Measurements from ENCODE around the gene ECHDC1. TPM values are rescaled to one million over a fixed set of nuclear protein-coding genes. Genes with fewer than 3 reads are reported as not detected.
"Not testable (repeated sequence)": the region's sequence is repeated elsewhere in the genome, so short reads cannot be mapped to it uniquely, and the experiment has no call there.

The ECHDC1 gene, protein sequence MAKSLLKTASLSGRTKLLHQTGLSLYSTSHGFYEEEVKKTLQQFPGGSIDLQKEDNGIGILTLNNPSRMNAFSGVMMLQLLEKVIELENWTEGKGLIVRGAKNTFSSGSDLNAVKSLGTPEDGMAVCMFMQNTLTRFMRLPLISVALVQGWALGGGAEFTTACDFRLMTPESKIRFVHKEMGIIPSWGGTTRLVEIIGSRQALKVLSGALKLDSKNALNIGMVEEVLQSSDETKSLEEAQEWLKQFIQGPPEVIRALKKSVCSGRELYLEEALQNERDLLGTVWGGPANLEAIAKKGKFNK
- polyA plus RNA-seq (2013, experiment 1 of 2; ENCODE audit: insufficient read length), result 48.2 TPM
- polyA plus RNA-seq (2013, experiment 2 of 2; ENCODE audit: insufficient read length), result 49.6 TPM

DNA sequence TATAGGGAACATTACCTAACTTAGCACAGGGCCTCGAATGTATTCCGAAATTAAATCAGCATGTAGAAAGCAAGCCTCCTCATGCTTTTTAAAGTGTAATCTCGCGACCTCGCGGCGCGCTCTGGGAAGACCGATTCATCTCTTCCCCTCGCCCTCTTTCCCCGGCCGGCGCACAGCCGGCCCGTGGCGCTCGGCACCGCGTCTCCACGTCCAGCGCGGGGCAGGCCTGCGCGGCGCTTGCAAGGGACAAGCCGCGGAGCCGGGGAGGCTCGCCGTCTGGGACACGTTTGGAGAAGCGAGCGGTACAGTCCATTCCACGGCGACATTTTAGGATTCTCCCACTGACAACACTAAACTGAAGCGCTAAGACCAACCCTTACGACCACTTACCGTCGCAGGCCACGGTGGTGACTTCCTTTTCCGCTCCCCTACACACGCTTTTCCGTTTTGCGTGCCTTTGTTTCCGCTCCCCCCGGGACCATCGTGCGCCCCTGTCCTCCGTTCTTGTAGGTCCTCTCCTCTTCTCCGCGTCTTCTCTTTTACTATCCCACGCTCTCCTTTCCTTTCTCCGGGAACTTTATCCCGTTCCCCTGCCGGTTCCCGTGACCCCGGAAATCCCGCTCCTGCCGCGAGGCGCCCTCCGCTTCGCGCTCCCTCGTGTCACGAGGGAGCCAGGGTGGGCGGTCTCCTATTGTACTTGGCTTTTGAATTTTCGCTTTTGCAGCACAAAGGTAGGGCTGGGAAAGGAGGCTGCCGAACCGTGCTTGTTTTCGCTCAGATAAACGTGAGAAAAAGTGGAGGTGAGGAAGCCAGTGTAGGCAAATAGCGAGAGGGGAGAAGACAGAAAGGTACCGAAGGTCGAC is at the start of gene ECHDC1:
Gene ECHDC1 (minus strand): TSS at position 664 of the 863 bp plus-strand sequence. CDS start 12,581 bp downstream, outside the sequence.
- DNase-seq, result peak; percentile 69

DNA sequence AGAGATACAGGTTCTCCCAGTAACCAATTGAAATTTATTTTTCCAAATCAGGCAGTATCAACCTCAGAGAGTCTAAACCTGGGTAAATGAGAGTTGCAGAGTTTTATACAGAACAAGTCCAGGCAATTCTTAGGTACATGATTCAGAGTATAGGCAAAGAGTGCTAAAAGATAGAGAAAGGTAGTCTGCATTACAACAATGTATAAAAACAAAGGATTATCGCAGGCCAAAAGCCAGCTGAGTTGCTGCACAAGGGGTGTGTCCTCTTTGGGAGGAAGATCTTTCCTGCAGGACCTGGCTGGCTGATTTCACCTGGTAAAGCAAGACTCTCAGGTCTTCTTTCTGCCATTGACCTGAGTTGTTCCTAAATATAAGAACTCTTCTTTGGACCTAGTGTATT is 48.9 kb upstream of the ECHDC1 start:
- no peak for DNase-seq

DNA sequence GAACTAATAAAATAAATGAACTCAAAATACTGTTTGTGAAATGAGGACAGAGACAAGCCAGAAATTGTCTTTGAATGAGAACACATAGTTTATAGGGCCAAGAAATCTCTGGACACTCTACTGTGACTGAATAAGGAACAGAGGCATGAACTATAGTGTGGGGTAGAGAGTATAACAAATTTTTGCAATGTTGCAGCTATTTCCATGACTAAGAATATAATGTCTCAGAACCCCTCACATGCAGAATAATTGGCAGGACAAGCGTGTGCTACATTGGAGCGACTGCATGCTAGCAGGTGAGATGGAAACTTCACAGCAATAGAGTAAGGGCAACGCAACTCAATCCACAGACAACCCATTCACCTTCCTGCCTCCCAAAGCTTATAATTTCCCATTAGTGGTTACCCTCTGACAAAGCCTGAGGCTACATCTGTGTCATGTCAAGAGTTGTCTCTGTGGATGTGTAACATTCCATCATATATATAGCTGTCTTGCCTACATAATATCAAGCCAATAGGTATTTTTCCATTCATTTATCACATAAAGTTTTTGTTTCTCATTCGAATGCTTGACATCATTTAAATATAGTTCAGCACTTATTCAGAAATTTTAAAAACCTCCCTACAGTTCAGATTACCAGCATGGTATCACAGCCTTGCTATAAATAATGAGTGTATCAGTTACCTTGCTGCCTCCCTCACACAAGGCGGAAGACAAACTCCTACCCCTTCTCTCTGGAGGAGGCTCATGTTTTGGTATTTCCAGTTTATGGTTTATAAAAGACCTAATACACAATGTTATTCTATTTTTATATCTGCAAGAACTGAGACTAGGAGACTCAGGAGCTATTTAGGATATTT is 47.9 kb upstream of the ECHDC1 start:
- no peak for DNase-seq

DNA sequence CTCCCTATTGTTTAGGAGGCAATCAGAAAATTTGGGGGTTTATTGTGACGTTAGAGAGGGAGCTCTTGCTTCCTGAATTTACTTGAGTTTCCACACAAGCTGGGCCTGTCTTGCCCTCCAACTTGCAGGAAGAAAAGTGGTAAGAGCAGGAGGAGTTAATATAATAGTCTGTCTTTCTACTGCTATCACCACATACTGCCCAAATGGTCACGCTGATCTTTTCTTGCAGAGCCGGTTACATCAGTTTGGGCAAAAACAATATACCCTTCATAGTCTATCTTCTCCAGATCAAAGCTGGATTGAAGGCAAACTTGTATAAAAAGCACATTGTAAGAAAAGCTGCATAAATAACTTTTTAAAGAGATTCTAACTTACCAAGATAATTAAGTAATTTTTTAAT is 46.3 kb upstream of the ECHDC1 start:
- DNase-seq, result no peak

DNA sequence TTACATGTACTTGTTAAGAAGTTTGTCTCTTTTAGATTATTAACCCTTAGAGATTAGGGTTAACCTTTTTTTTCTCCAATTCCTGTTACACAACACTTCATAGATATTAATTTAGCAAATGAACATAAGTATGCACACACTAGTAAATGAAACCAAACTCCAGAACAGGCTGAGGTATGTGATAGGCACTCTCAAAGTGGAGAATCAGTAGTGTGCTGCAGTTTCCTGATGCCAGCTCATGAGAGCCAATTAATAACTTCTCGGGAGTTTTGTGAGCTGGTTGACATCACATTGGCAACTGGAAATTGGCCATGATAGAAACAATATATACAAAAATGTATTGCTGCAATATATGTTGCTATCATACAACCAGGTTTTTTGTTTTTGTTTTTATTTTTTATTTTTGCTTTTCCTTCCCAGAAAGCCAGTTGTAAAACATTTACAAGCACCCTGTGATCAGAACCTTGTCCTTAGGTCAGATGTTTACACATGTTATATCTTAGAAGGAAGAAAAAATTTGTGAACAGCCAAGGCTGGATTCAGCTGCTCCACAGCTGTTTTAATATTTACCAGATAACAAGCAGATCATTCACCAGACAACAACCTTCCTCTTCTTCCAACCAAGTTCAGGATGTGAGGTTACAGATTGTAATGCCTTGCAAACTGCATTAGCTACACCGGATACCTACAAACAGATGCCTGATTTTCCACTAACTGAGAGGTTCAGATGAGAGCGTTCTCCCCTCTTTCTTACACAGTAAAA is 42.4 kb upstream of the ECHDC1 start:
- DNase-seq, result no peak

DNA sequence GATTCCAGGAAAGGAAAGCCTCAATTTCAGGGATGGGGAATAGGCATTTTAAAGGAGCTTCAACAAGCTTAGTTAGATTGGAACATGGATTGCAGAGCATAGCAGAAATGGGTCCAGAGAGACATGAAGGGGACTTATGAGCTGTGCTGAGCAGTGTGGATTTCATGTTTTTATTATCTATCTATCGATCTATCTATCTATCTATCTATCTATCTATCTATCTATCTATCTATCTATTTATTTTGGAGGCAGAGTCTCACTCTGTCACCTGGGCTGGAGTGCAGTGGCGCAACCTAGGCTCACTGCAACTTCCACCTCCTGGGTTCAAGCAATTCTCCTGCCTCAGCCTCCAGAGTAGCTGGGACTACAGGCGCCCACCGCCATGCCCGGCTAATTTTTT is 41.4 kb upstream of the ECHDC1 start:
- not testable (repeated sequence) for DNase-seq

DNA sequence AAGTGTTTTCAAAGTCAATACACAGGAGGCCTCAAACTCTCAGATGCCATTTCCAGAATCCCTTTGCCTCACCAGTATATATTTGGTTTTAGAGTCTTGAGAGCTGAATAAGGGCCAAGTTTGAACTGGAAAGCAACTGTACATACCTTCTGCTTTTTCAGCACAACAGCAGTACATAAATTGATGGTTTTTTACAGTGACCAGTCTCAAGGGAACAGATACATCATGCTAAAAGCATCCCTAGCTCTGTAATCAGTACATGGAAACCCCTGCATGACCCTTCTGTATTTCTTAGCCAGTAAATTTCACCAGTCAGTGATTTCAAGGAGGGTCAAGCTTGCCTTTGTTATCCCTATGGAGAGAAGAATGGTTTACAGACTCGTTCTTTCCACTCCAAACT is 40.6 kb upstream of the ECHDC1 start:
- peak; percentile 50 for DNase-seq

DNA sequence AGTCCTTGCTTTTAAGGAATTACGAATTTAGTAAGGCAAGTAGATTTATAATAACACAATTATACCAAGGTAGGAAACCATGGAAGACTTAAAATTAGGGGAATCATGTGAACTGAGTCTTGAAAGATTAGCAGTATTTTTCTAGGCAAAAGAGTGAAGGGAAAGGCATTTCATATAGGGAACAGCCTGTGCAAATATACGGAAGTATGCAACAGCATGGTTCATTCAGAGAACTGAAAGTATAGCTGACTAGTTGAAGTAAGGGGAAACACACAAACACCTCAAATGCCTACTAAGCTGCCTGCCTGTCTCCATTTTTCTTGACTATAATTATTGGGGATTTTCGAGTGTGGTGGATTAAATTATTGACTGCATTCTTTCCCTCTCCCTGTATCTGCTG is 39.0 kb upstream of the ECHDC1 start:
- DNase-seq, result no peak

DNA sequence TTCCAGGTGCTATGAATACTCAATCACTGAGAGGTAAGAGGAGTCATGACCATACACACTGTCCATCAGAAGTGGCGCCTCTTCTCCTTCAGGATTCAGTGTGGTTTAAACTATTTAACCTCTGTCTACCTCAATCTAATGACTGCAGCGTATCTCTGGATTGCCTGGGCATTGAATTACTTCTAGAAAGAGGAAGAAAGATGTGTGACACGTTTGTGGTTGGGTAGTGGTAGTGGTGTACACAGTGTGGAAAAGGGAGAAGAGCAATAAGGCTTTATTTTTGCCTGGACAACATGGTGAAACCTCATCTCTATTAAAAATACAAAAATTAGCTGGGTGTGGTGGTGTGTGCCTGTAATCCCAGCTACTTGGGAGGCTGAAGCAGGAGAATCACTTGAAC is 38.0 kb upstream of the ECHDC1 start:
- DNase-seq, result no peak

DNA sequence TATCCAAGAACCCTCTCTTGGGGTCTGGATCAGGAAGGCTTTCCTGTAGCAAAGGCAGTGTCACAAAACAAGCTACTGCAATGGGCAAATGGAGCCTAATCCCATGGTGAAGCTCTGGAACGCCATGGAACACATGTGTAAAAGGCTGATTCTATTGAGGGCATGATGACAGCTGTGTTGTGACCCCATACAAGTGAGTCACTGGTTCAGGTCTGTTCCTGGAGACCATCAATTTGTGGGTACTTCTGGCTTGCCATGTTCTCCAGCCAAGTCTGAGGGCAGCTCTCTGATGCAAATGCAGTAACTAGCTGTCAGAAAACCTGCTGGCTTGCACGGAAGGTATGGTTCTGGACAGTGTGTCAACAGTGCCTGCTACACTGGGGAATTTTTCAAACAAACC is 33.3 kb upstream of the ECHDC1 start:
- DNase-seq, result no peak

DNA sequence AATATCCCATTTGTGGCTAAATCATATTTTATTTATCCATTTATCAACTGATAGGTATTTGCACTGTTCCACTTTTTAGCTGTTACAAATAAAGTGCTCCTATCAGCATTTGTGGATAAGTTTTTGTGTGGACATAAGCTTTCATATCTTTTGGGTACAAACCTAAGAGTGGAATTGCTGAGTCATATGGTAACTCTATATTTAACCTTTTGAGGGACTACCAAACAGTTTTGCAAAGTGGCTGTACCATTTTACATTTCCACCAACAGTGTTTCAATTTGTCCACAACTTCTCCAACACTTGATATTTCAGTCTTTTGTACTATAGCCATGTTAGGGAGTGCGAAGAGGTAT is 23.6 kb upstream of the ECHDC1 start:
- no peak for DNase-seq

DNA sequence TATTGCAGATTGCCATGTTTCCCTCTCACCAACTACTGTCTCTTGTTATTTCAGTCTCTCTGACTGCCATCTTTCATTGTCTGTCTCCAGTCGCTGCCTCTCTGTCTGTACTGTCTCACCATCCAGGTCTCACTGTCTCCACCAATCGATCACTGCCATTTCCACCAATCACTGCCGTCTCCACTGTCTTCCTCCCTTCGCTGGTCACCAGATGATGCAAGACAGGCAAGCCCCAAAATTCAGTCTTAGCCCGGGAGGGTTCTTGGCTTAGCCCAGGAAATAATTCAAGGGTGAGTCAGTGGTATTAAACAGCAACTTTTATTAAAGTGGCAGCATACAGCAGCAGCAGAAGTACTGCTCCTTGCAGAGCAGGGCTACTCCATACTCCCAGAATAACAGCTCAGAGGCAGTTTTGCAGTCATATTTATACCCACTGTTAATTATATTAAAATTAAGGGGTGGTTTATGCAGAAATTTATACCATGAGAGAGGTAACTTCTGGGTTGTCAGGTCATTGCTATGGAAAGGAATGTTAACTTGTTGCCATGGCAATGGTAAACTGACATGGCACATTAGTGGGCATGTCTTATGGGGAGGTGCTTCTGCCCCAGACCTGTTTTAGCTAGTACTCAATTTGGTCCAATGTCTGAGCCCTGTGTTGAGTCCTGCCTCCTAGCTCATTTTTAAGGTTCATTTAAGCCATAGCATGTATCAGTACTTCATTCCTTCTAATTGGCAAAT is 23.0 kb upstream of the ECHDC1 start:
- DNase-seq, result peak; percentile 99

DNA sequence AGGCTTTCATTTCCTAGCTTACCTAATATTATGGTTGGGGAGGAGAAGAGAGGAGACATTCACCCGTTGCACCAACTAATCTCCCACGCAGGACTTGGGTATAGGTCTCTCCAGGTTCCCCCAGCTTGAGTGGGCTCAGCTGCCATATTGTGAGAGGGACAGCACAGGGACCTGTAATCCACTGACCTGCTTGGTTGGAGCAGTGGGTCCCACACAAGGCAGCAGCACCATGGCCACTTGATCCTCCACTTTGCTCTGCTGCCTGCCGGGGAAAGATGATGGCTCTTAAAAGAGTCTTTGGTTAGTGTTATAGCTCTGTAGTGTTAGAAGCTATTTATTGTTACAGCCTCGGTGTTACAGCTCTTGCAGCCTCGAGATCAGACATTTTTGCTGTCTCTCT is 22.5 kb upstream of the ECHDC1 start:
- DNase-seq, result no peak

DNA sequence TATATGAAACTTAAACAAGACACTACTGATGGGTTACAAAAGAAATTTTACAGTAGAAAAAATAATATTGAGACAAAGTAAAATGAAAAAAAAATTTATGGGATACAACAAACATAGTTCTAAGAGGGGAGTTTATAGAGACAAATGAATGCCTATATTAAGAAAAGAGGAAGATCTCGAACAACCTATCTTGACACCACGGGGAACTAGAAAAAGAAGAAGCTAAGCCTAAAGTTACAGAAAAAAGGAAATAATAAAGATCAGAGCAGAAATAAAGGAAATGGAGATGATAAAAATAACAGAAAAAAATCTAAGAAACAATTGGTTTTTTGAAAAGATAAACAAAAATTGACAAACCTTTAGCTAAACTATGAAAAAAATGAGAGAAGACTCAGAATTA is 9.1 kb upstream of the ECHDC1 start:
- no peak for DNase-seq

DNA sequence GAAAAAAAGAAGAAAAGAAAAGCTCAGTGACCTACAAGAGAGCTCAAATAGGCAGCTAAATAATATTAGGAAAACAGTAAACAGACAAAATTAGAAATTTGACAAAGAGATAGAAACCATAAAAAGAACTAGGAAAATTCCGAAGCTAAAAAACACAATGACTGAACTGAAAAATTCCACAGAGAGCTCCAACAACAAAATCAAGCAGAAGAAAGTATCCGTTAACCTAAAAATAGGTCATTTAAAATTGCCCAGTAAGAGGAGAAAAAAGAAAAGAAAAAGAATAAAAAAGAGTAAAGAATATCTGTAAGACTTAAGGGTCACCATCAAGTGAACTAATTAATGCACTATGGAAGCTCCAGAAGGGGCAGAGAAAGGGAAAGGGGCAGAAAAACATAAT is 6.6 kb upstream of the ECHDC1 start:
- DNase-seq, result no peak

DNA sequence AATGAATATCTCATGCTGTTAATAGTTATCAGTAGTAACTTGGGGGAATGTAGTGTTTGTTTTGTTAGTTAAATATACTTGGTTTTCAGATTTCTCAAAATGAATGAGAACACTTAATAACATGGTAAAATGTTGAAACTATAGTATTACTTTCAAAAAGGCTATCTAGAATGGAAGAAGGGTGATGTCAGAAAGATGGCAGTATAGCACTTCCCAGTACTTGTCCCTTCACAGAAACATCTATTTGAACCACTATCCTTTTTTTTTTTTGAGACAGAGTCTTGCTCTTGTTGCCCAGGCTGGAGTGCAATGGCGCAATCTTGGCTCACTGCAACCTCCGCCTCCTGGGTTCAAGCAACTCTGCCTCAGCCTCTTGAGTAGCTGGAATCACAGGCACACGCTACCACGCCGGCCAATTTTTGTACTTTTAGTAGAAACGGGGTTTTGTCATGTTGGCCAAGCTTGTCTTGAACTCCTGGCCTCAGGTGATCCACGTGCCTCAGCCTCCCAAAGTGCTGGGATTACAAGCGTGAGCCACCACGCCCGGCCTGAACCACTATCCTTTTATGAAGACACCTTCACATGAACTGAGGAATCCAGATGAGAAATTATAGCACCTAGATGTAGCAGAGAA is 4.7 kb upstream of the ECHDC1 start:
- no peak for DNase-seq

DNA sequence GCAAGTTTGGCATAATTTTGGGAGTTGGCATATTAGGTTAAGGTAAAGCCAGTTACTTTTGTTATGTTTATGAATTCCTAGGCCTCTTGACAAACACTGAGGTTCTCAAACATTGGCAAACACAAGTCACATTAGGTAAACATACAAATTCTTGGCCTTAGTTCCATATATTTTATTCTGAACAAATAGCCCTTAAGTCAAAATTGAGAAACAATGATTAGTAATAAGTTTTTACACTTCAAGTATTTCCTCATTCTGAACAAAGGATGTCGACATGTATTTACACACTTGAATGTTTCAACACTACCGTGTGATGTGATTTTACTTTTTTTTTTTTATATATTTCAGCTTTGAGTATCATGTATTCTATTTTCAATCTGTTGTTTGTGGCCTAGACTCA is 3.8 kb upstream of the ECHDC1 start:
- DNase-seq, result no peak

DNA sequence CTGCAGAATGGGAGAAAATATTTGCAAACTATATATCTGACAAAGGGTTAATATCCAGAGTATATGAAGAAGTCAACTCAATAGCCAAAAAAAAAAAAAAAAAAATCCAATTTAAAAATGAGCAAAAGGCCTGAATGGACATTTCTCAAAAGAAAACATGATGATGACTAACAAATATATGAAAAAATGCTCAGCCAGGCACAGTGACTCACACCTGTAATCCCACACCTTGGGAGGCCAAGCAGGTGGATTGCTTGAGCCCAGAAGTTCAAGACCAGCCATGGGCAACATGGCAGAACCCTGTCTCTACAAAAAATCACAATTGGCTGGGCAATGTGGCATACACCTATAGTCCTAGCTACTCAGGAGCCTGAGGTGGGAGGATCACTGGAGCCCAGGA is 2.1 kb upstream of the ECHDC1 start:
- DNase-seq, result no peak

DNA sequence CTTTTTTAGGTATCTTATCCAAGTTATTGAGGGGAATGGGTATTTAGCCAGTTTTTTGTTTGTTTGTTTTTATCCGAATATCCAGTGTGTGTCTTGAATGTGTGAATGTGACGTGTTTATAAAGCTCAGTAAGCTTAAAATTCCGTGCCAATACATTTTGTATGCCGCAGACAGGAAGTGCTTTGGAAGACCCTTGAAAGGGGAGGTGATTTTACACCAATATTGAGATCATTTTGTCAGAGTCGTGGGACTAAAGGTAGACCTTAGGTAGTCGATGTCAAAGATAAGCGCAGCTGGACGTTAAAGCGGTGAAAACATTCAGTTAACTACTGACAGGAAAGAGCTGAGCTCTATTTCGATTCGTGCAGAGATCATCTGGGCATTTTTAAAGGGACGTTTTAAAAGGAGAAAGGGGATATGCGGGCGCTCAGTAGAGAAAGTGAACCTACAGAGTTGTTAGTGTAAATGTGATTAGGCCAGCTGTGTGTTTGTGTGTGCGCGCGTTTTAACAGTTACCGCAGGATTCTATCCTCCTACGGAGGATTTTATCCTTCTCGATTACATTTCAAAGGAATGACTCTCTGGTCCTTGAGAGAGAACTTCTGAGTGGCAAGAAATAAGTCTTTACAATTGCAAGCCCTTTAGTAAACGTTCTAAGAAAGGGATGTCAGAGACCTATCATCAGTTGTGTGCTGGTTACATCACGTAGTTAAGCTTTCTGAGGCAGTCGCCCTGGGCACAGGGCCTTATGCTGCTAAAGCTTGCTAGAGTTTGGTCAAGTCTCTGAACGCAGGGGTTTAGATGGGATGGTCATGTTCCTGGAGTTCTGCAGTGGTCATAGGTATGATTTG is 625 bp upstream of the ECHDC1 start:
- DNase-seq, result peak; percentile 46

All from fibroblast of skin of scalp (primary cell).